ENCODE data around the gene AUNIP. TPM values are rescaled to one million over a fixed set of nuclear protein-coding genes. Genes with fewer than 3 reads are reported as not detected.

Gene AUNIP
- total RNA-seq, 3 donors from 2014 or later (not counting 1 experiment from before 2014, with no cell fraction given) = 0.16 to 0.50 (median 0.20) TPM

DNA sequence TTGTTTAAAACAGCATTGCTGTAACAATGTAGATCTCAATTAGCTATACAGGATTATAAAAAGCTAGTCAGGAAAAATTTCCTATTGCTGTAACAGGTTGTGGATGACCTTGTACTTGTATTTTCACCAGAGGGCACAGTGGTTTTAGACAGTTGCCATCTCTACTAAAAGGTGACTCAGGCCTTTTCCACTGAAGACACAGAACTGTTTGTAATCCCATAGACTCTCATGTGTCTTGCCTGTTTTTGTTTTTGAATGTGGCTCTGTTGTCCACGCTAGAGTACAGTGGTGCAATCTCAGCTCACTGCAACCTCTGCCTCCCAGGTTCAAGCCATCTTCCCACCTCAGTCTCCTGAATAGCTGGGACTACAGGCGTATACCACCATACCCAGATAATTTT, 33.7 kb downstream of the AUNIP start:
- 92% methylated on average over 1 of the region's 2 CpGs for WGBS (ENCODE audit: insufficient coverage)
- H3K36me3 Mint-ChIP-seq = peaks cover 8% of the 10 kb centered on the region
- H3K27me3 Mint-ChIP-seq (ENCODE audit: low read depth in 2 of 2) = no peaks in the 10 kb centered on the region
- H3K27me3 ChIP-seq (ENCODE audit: control insufficient read depth, insufficient read depth, low read length) = no peaks in the 10 kb centered on the region
- H3K4me3 Mint-ChIP-seq = no peak overlapping the region
- H3K4me1 ChIP-seq (ENCODE audit: control insufficient read depth, insufficient read depth, low read length) = peaks cover 15% of the 10 kb centered on the region
- H3K36me3 ChIP-seq (ENCODE audit: control insufficient read depth, insufficient read depth, low read length) = peaks cover 36% of the 10 kb centered on the region
- no peaks in the 10 kb centered on the region for H3K9me3 ChIP-seq (ENCODE audit: control insufficient read depth, insufficient read depth, low read length)
- no peaks in the 10 kb centered on the region for H3K9me3 Mint-ChIP-seq
- intact Hi-C loops (cut with micrococcal nuclease) = no loop called here
- DNase-seq (no peak), ATAC-seq (no peak)
- peaks cover 18 to 19% of the 10 kb centered on the region in 2 donors for H3K4me1 Mint-ChIP-seq
- H3K27ac Mint-ChIP-seq = no peak overlapping the region
- no peak overlapping the region for H3K27ac ChIP-seq (ENCODE audit: low read length)
- TF ChIP-seq, protein P1, sequence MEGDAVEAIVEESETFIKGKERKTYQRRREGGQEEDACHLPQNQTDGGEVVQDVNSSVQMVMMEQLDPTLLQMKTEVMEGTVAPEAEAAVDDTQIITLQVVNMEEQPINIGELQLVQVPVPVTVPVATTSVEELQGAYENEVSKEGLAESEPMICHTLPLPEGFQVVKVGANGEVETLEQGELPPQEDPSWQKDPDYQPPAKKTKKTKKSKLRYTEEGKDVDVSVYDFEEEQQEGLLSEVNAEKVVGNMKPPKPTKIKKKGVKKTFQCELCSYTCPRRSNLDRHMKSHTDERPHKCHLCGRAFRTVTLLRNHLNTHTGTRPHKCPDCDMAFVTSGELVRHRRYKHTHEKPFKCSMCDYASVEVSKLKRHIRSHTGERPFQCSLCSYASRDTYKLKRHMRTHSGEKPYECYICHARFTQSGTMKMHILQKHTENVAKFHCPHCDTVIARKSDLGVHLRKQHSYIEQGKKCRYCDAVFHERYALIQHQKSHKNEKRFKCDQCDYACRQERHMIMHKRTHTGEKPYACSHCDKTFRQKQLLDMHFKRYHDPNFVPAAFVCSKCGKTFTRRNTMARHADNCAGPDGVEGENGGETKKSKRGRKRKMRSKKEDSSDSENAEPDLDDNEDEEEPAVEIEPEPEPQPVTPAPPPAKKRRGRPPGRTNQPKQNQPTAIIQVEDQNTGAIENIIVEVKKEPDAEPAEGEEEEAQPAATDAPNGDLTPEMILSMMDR (IDR thresholded peaks at IDR 0.05) = no peak
- H3K4me3 ChIP-seq (ENCODE audit: low read length) = no peak overlapping the region

DNA sequence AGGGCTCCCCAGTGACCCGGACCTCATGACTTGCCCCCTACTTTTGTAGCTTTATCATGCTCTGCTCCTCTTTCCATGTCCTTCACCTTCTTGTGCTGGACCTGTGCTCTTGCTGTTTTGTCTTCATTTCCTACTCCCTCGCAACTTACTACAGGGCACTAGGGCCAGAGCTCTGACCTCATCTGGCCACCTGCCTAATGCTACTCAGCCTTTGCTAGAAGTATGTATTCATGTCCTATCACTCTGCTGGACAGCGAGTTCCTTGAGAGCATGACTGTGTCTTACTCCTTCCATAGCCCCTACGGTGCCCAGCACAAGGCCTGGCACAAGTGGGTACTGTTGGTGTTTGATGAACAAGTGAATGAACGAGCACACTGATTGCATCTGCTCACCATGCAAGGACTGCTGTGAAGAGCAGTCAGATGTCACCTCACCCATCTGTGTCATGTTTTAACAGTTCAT, 37.6 kb downstream of the AUNIP start:
- no peak for ATAC-seq
- TF ChIP-seq, protein P1 (IDR thresholded peaks at IDR 0.05) = no peak
- peak overlapping the region; percentile 91 for H3K4me3 Mint-ChIP-seq
- 88% methylated on average over 5 of the region's 5 CpGs for WGBS (ENCODE audit: insufficient coverage)
- H3K4me1 Mint-ChIP-seq = peaks cover 30 to 38% of the 10 kb centered on the region in 2 donors
- intact Hi-C loops (cut with micrococcal nuclease) = loop anchor here (5.0 kb wide), 1 partner anchor 574 kb away; the partner anchor contains the start of gene RSRP1
- Histone ChIP-seq H3K9me3 (ENCODE audit: control insufficient read depth, insufficient read depth, low read length) (no peaks in the 10 kb centered on the region), H3K4me3 (ENCODE audit: low read length) (no peak overlapping the region), H3K4me1 (ENCODE audit: control insufficient read depth, insufficient read depth, low read length) (peaks cover 26% of the 10 kb centered on the region), H3K36me3 (ENCODE audit: control insufficient read depth, insufficient read depth, low read length) (peaks cover 5% of the 10 kb centered on the region), H3K27ac (ENCODE audit: low read length) (peak overlapping the region; percentile 96), H3K27me3 (ENCODE audit: control insufficient read depth, insufficient read depth, low read length) (no peaks in the 10 kb centered on the region)
- H3K9me3 Mint-ChIP-seq = no peaks in the 10 kb centered on the region
- no peaks in the 10 kb centered on the region for H3K36me3 Mint-ChIP-seq
- no peak for DNase-seq
- peak overlapping the region; percentile 94 to 95 for H3K27ac Mint-ChIP-seq
- no peaks in the 10 kb centered on the region for H3K27me3 Mint-ChIP-seq (ENCODE audit: low read depth in 2 of 2)

DNA sequence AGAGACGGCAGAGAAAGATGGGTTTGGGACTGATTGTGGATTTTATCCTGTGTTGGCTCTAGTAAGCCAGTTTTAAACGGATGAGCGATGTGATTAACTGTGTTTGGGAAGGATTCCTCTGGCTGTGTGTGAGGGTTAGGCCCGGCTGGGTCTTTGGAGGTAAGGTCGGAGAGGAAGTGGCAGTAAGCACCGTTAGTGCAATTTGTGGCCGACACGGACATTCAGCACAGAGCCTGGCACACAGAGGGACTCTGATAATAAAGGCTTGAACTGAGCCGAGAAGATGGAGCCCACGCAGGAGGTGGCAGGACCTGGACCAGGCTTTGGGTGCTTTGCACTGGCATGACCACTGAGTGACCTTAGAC, 38.2 kb downstream of the AUNIP start:
- H3K27me3 ChIP-seq (ENCODE audit: control insufficient read depth, insufficient read depth, low read length) = no peaks in the 10 kb centered on the region
- no peaks in the 10 kb centered on the region for H3K36me3 ChIP-seq (ENCODE audit: control insufficient read depth, insufficient read depth, low read length)
- TF ChIP-seq, protein P1 (IDR thresholded peaks at IDR 0.05) = no peak
- Mint-ChIP-seq H3K27me3 (ENCODE audit: low read depth in 2 of 2) (no peaks in the 10 kb centered on the region), H3K36me3 (no peaks in the 10 kb centered on the region), H3K9me3 (no peaks in the 10 kb centered on the region), H3K4me3 (peak overlapping the region; percentile 91), H3K4me1 (peaks cover 30 to 38% of the 10 kb centered on the region in 2 donors), H3K27ac (peak overlapping the region; percentile 94 to 95)
- peak overlapping the region; percentile 98 for H3K4me3 ChIP-seq (ENCODE audit: low read length)
- ATAC-seq = no peak
- peaks cover 26% of the 10 kb centered on the region for H3K4me1 ChIP-seq (ENCODE audit: control insufficient read depth, insufficient read depth, low read length)
- DNase-seq = no peak
- no peaks in the 10 kb centered on the region for H3K9me3 ChIP-seq (ENCODE audit: control insufficient read depth, insufficient read depth, low read length)
- 29% methylated on average over 10 of the region's 10 CpGs for WGBS (ENCODE audit: insufficient coverage)
- intact Hi-C loops (cut with micrococcal nuclease) = loop anchor here (5.0 kb wide), 1 partner anchor 574 kb away; the partner anchor contains the start of gene RSRP1
- H3K27ac ChIP-seq (ENCODE audit: low read length) = peak overlapping the region; percentile 96

Measured in natural killer cell (primary cell).